SK-N-MC (cell line): ENCODE measurements around the gene FBXO11.
A peak's percentile ranks its signal among the peaks of the same experiment; 100 is the strongest.

Source experiments
- DNase-seq: peaks from one replicate; pipeline ENCODE4 v3.0.0-alpha.2; 2011; ENCODE audit warnings: low read depth, low spot score
- H3K27ac ChIP-seq: fragments of 200-600 bp; sonication (generic); 2 replicates; pipeline ENCODE4 v1.5.1; 2016; ENCODE audit warnings: mixed run types
- H3K36me3 ChIP-seq: fragments of 200-600 bp; sonication (generic); 2 replicates; pipeline ENCODE4 v1.6.1; 2017; ENCODE audit warnings: antibody characterized with exemption, low read length, mixed read lengths; ENCODE audit not compliant: insufficient read depth
- H3K4me3 ChIP-seq: fragments of 200-600 bp; sonication (generic); 2 replicates; pipeline ENCODE4 v1.5.1; 2016
- H3K9ac ChIP-seq: fragments of 200-600 bp; sonication (generic); 2 replicates; pipeline ENCODE4 v1.8.0; 2017; ENCODE audit warnings: mixed run types, mixed read lengths; ENCODE audit not compliant: insufficient read length
- H3K9me3 ChIP-seq: fragments of 200-600 bp; sonication (generic); 2 replicates; pipeline ENCODE4 v1.6.1; 2017; ENCODE audit warnings: low read depth, mild to moderate bottlenecking, antibody characterized with exemption, low read length, moderate library complexity, mixed read lengths
- EZH2 ChIP-seq: fragments of 200-600 bp; sonication (generic); IDR thresholded peaks from one replicate; pipeline ENCODE4 v1.6.1; 2017; ENCODE audit warnings: antibody characterized with exemption
- FOXP2 ChIP-seq: optimal IDR thresholded peaks from 2 replicates; pipeline ENCODE3; 2011; ENCODE audit warnings: mild to moderate bottlenecking, moderate library complexity; ENCODE audit not compliant: insufficient read depth; ENCODE audit errors: extremely low read length, control extremely low read depth
- POLR2AphosphoS5 ChIP-seq: IDR thresholded peaks from 2 replicates; pipeline ENCODE4 v1.6.1; 2012; ENCODE audit warnings: mild to moderate bottlenecking, low read depth, low read length, borderline replicate concordance

Gene FBXO11

DNA sequence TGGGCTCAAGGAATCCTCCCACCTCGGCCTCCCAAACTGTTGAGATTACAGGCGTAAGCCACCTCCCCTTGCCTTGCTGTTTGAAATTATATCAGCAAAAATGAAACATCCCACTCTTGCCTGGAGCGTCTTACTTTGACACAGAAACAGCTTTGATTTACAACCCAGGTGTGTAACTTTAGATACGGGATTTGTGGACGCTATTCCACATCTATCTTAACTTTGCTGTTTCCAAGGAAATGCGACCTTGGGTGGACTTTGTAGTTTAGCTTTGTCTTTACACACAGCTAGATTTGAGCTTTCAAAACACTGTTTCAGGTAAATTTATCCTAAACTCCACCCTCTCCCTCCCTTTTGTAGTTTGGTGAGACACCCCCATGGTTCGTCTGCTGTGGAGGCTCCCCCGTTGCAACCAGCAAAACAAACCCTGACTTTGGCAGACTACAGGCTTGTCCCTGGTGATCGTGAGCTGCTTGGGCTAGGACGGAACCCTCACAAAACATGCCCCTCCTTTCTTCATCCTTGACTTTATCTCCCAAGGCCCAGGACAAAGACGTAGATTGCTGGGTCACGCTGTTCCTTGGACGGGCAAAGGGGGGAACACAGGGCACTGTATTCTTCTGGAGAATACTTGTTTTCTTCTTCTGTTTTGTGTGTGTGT lies 128.9 kb downstream of the FBXO11 start:
- H3K36me3 ChIP-seq = no peaks in the 10 kb centered on the region
- no peak for DNase-seq
- TF ChIP-seq EZH2 (no peak), FOXP2 (no peak), POLR2AphosphoS5 (no peak)
- no peak overlapping the region for H3K4me3 ChIP-seq
- no peaks in the 10 kb centered on the region for H3K9me3 ChIP-seq
- no peak overlapping the region for H3K27ac ChIP-seq
- no peak overlapping the region for H3K9ac ChIP-seq

DNA sequence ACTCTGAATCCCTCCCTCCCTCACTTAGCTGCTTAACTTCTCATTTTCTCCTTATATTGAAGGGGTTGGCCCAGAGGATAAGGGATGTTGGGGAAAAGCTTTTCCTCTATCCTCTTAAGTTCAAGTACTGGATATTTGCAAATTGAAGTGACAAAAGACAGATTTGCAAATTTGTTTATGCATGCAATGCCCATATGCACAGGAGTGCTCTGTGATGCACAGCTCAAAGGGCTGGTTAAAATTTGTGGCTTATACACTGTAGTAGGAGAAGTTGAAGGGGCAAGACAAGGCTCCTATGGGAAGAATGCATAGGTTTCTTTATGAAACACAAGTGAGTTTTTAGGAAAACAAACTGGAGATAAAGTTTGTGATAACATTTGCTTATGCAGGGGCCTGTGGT lies 131.7 kb downstream of the FBXO11 start:
- no peak for DNase-seq
- H3K27ac ChIP-seq = no peak overlapping the region
- TF ChIP-seq EZH2 (no peak), FOXP2 (no peak), POLR2AphosphoS5 (no peak)
- H3K36me3 ChIP-seq = no peaks in the 10 kb centered on the region
- H3K9ac ChIP-seq = no peak overlapping the region
- no peaks in the 10 kb centered on the region for H3K9me3 ChIP-seq
- H3K4me3 ChIP-seq = no peak overlapping the region

DNA sequence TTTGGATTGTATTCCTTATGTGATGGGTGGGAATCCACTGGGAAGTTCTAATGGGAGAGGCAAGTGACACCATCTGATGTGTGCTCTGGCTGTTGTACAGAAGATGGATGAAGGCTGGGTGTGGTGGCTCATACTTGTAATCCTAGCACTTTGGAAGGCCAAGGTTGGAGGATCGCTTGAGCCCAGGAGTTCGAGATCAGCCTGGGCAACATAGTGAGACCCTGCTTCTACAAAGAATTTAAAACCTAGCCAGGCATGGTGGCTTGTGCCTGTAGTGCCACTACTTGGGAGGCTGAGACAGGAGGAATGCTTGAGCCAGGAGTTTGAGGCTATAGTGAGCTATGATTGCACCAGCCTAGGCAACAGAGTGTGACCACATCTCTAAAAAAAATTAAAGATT lies 134.0 kb downstream of the FBXO11 start:
- no peak for TF ChIP-seq FOXP2
- no peak for TF ChIP-seq EZH2
- Histone ChIP-seq H3K4me3 (no peak overlapping the region), H3K9me3 (no peaks in the 10 kb centered on the region), H3K36me3 (no peaks in the 10 kb centered on the region), H3K27ac (no peak overlapping the region), H3K9ac (no peak overlapping the region)
- DNase-seq = no peak

DNA sequence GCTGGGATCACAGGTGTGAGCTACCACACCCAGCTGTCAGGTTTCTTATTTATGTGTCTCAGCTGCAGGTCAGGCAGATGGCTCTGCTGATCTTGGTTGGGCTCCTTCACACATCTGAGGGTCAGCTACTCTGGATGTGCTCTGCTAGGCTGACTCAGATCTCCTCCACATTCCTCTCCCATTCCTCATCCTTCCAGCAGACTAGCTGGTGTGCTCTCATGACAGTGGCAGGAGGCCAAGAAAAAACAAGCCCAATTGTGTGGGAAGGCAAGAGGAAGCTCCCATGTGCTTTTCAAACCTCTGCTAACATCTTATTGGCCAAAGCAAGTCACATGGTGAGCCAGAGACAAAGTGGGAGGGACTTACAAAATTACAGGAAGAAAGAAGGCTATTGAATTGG lies 135.1 kb downstream of the FBXO11 start:
- no peak overlapping the region for H3K9ac ChIP-seq
- no peak for DNase-seq
- no peak overlapping the region for H3K4me3 ChIP-seq
- no peaks in the 10 kb centered on the region for H3K36me3 ChIP-seq
- no peak for TF ChIP-seq EZH2
- no peak for TF ChIP-seq FOXP2
- no peak for TF ChIP-seq POLR2AphosphoS5
- no peaks in the 10 kb centered on the region for H3K9me3 ChIP-seq
- H3K27ac ChIP-seq = no peak overlapping the region

DNA sequence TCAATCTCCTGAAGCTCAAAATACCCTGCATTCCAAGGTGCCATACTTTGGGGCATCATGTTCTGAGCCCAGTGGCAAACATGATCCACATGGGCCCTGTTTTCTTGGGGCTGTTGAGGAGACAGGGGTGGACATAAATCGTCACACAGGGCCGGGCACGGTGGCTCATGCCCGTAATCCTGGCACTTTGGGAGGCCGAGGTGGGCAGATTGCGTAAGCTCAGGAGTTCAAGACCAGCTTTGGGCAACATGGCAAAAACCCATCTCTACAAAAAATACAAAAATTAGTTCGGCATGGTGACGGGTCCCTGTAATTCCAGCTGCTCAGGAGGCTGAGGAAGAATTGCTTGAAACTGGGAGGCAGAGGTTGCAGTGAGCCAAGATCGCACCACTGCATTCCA lies 137.0 kb downstream of the FBXO11 start:
- Histone ChIP-seq H3K27ac (no peak overlapping the region), H3K4me3 (no peak overlapping the region), H3K9me3 (no peaks in the 10 kb centered on the region), H3K9ac (no peak overlapping the region), H3K36me3 (no peaks in the 10 kb centered on the region)
- TF ChIP-seq POLR2AphosphoS5 (no peak), FOXP2 (no peak), EZH2 (no peak)
- no peak for DNase-seq

DNA sequence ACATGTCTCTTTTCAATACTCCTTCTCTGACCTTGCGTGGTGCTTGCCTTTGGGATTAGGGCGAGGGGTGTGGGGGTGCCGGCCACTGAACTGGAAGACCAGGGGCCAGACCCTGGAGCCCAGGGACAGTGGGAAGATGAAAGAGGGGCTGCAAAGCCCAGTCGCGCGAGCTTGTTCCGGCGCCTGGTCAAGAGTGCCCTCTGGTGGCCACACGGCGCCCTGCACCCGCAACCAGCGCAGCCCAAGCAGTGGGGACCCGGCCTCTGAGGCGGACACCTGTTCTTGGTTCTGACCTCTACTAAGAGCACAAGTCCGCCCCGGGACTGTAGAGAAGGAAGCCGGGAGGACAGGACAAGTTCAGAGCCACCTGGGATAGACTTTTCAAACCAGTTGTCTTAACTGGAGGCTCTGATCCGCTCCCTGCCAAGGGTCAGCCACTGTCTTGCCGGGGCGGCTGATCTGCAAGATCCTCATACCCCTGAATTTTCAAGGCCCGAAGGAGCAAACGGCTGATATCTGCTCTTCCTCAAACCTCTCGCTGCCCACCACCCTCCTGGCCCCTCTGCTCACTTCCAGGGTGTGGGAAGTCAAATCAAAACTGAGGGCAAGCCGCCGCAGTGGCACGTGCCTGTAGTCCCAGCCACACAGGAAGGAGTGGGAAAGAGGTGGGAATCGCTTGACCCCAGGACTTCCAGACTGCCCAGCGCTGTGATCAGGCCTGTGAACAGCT lies 138.3 kb downstream of the FBXO11 start:
- 0 out of 2 replicates have a peak overlapping the region, but pooled peaks have one; percentile 10 for H3K4me3 ChIP-seq
- TF ChIP-seq FOXP2 = no peak
- no peak for TF ChIP-seq POLR2AphosphoS5
- H3K9ac ChIP-seq = no peak overlapping the region
- H3K9me3 ChIP-seq = no peaks in the 10 kb centered on the region
- H3K27ac ChIP-seq = no peak overlapping the region
- DNase-seq = no peak
- no peaks in the 10 kb centered on the region for H3K36me3 ChIP-seq

DNA sequence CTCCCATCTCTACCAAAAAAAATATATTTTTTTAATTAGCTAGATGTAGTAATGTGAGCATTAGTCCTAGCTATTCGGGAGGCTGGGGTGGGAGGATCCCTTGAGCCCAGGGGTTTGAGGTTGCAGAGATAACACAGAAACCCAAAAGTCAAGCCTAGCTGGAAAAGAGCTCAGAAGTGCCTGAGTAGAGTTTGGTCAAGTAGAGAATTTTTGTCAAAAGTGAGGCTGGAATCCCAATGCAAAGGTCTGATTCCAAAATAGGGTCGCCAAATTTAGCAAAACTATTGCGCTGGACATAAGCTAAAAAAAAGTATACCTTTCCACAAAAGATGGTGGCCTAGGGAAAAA lies 138.8 kb downstream of the FBXO11 start:
- Histone ChIP-seq H3K36me3 (no peaks in the 10 kb centered on the region), H3K9me3 (no peaks in the 10 kb centered on the region), H3K9ac (no peak overlapping the region), H3K4me3 (0 out of 2 replicates have a peak overlapping the region, but pooled peaks have one; percentile 10), H3K27ac (no peak overlapping the region)
- DNase-seq = no peak
- TF ChIP-seq EZH2 (no peak), FOXP2 (no peak), POLR2AphosphoS5 (no peak)

DNA sequence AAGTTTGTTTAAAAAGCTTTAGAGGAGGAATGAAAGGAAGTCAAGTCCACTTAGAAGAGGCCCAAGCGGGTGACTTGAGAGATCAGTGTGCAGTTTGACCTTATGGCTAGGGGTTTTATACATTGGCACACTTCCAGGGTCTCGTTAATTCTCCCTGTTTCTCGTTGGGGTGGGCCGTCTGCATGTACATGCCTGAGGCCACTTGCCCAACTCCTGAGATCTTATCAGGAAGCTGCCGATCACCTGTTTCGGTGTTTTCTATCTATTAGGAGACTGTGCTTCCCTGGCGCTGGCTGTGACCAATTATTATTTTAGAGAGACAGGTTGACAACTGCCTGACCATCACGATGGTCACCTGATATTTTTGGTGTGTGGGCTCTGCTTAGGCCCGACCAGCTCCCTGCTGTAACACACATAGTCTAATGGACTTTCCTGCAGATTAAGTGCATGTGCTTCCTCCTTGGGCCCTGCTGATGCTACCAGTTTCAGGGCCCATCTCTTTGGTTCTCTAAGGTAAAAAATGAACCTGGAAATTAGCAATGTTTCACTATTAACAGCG lies 154.4 kb downstream of the FBXO11 start:
- Histone ChIP-seq H3K27ac (no peak overlapping the region), H3K36me3 (no peaks in the 10 kb centered on the region), H3K9me3 (no peaks in the 10 kb centered on the region), H3K9ac (no peak overlapping the region), H3K4me3 (no peak overlapping the region)
- TF ChIP-seq POLR2AphosphoS5 (no peak), EZH2 (no peak), FOXP2 (no peak)
- DNase-seq = no peak

DNA sequence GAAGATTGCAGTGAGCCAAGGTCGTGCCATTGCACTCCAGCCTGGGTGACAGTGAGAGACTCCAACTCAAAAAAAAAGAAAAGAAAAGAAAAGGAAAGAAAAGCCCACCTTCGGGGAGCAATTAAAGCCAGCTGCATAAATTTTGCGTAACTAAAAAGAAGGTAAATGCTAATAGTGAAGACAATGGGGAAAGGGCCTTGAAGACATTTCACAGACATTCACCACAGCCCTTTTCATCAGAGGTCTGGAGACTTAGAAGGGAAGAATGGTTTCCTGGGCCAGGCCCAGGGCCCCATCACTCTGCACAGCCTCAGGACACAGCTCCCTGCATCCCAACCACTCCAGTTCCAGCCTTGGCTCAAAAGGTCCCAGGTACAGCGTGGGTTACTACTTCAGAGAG lies 158.4 kb downstream of the FBXO11 start:
- Histone ChIP-seq H3K4me3 (no peak overlapping the region), H3K9ac (no peak overlapping the region), H3K9me3 (no peaks in the 10 kb centered on the region), H3K27ac (no peak overlapping the region), H3K36me3 (no peaks in the 10 kb centered on the region)
- no peak for DNase-seq
- TF ChIP-seq EZH2 = no peak
- TF ChIP-seq FOXP2 = no peak
- no peak for TF ChIP-seq POLR2AphosphoS5
